Daoy (cell line): ENCODE measurements around the gene SMCO3. TPM values are rescaled to one million over a fixed set of nuclear protein-coding genes. Genes with fewer than 3 reads are reported as not detected.
A peak's percentile ranks its signal among the peaks of the same experiment; 100 is the strongest.

Experiments used
- DNase-seq: peaks from one replicate; pipeline ENCODE4 v3.0.0-alpha.2; 2015; ENCODE audit warnings: low read depth
- total RNA-seq: library from RNA; depleted of rRNA; stranded (reverse); fragments of >200 nt; shearing (Covaris generic); gene quantifications from 2 replicates; pipeline ENCODE4 v1.2.3, GENCODE V29; 2014; rRNA removed

Gene SMCO3
- total RNA-seq: 0.23 TPM in 1 of 2 replicates, not detected in the other

GRCh38 chr12:14814014-14814413 is at the start of gene SMCO3:
SMCO3 (minus strand) TSS chr12:14814182; CDS start chr12:14806680, 7,502 bp downstream.
- DNase-seq: no peak

- no peak for DNase-seq
Measured at GRCh38 chr12:14860490-14860889, 46.5 kb upstream of the SMCO3 start.

GRCh38 chr12:14858513-14858912 is 44.5 kb upstream of the SMCO3 start:
- DNase-seq: no peak

- no peak for DNase-seq
Measured at GRCh38 chr12:14854586-14855183, 40.7 kb upstream of the SMCO3 start.

DNA sequence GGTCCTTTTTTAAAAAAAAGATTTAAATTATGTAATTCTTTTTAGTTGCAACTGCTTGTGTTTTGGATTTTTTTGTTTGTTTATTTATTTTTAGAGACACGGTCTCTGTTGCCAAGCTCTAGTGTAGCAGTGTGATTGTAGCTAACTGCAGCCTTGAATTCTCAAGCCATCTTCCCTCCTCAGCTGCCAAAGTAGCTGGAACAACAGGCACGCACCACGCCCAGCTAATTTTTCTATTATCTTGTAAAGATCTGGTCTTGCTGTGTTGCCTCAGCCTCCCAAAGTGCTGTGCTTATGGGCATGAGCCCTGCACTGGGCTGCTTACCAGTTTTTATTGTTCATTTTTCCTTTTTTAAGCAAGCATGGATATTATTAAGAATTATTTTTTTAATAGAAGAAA is 40.0 kb upstream of the SMCO3 start:
- no peak for DNase-seq

DNA sequence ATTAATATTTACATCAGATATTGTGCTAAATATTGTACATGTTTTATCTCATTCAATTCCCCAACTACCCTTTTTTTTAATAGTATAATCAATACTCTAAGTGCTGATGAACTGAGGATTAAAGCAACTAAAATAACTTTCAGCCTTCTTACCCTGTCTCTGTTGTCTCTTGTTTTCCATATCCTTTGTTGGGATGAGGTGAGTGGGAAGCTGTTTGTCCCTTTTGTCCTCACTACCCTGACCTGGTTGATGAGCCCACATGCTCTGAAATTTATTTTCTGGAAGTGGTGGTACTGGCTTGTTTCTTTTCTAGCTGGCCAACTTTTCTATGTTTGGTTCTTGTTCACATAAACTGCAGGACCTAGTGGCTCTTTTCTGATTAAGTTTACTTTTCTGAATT is 38.9 kb upstream of the SMCO3 start:
- DNase-seq: no peak

DNA sequence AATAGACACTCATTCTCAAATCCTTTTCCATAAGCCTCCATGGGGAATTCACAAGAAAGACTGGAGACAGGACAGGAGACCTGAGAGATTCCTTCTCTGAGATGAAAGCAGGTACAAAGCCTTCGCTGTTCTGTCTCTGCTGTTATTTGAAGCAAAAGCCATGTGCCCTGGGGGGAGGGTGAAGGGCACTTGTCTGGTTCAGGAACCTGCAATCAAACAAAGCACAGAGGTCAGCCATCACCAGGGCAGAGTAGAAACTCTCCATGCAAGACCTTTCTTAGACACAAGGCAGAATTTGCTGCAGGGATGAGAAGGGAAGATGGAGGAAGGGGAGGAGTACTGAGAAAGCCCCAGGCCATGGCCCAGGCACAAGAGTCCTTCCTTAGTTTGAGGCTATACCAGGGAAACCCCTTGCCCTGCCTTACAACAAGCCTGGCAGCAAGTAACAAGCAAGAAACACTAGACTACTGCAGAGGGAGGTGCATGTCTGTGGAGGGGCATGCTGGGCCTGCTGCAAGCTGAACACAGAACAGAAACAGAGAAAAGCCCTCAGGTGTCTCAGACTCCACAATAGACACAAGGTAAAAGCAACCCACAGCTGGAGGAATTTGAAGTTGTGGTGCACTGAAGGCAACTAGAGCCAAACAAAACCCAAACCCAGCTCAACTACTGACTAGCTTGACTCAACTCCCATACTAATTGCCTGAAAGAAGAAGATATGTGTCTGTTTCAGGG is 37.1 kb upstream of the SMCO3 start:
- no peak for DNase-seq

- DNase-seq: peak; percentile 49
Measured at GRCh38 chr12:14849661-14850060, 35.7 kb upstream of the SMCO3 start.

DNA sequence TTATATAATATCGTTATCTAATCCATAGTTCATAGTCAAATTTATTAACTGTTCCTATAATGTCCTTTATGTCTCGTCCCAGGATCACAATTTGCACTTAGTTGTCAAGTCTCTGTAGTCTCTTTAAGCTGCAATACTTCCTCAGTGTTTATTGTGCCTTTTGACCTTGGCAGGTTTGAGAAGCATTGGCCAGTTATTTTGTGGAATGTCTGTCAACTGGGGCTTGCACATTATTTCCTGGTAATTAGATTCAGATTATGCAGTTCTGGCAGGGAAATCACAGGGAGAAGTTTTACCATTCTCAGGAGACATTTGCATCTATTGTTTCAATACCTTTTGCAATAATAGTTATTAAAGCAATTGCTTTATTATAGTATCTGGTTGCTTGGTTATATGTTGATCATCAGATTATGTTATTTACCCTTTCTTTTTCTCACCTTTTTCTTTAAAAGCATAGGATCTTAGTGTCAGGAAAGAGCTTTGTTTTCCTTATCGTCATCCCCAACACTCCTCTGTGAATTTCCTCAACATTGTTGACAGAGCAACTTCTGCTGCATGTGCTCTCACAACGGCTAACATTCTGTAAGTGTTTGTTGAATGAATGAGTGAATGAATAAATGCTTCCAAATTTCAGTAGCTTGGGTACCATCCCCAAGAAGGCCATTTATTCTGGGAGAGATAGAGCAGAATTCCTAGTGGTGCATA is 33.0 kb upstream of the SMCO3 start:
- DNase-seq: no peak

DNA sequence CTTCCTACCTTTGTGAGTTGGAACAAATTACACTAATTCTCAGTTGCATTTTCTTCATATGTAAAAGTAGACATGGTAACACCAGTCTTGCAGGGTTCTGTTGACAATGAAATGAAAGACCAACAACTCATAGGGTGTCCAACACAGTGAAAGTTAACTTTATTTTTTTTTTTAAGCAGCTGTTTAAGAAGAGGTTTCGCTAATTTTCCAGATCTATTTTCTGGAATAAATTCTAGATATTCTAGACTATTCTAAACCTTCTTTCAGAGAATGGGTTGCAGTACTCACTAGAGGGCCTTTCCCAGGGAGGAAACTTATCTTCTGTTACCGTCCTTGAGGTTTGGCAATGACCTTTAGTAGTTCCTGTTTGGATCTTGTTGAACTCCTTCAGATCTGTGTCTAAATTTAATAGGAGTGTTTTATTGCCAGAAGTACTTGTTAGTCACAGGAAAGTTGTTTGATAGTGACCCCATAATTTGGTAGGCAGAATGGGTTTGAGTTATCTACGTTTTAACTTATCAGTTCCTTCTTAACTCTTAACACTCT is 32.1 kb upstream of the SMCO3 start:
- no peak for DNase-seq

DNA sequence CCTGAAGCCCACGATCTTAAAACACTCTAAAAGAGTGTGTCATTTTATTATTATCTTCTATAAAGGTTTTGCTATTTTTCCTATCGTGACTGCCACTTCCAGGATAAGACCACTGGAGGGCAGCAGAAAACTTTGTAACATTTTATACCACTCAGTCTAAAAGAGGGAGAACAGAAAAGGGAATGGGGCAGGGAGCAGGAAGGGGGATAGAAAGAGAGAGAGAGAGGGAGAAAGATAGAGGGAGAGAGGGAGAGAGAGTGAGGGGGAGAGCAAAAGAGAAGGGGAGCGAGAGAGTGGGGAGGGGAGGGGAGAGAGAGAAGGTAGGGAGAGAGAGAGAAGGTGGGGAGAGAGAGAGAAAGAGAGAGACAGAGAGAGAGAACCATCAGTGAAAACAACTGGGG is 31.4 kb upstream of the SMCO3 start:
- DNase-seq: peak; percentile 60

DNA sequence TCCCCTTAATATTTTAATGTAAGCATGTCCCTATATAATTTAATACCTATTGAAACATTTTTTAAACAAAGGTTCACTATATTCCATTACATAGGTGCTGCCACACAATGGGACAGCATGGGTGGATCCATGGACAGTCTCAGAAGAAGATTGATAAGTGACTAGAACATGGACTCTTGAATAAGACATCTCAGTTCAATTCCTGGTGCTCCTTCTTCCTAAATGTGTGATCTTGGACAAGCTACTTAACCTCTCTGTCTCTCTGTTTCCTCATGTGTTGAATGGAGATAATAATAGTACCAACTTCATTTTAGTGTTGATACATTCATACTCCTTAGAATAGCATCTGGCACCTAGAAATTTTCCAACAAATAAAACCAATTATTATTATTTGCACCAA is 30.4 kb upstream of the SMCO3 start:
- no peak for DNase-seq

DNA sequence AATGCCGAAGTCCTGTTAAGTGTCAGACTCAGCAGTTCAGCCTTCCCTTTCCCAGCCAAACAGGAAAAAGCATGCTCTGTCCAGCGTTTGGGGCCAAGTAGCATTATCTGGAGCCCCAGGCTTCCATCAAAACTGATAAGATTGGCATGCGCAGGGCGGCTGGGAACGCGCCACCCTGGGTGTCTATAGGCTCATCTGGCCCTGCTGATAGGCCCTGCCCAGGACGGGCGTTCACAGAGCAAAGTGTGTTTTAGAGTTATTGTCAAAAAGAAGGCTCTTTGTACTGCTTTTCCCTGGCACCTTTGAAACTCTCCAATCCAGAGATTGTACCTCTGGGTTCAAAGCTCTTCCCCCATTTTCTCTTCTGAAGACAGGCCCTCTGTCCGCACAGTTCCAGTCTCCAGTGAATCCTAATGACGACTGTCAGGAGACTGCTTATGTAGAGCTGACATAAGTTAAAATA is 29.5 kb upstream of the SMCO3 start, which contains the start of gene ART4:
Gene ART4 (minus strand): TSS at position 102 of the 463 bp plus-strand sequence. CDS start 413 bp downstream, outside the sequence.
- DNase-seq: no peak

GRCh38 chr12:14842315-14842714 is 28.3 kb upstream of the SMCO3 start:
- no peak for DNase-seq

GRCh38 chr12:14841761-14842160 is 27.8 kb upstream of the SMCO3 start:
- peak; percentile 84 for DNase-seq

- DNase-seq: no peak
Measured at GRCh38 chr12:14840616-14841015, 26.6 kb upstream of the SMCO3 start.

DNA sequence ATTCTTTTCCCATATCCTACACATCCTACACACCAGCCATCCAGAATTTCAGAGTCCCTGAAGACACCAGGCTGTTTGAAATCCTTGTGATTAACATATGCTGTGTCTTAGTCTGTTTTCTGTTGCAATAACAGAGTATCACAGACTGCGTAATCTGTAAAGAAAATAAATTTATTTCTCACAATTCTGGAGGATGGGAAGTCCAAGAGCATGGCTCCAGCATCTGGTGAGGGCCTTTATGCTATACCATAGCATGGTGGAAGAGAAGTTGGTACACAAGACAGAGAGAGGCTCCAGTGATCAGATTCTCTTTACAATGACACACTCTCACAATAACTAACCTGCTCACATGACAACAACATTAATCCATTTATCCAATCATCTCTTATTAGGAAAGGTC is 25.3 kb upstream of the SMCO3 start:
- DNase-seq: no peak

GRCh38 chr12:14836336-14837210 is 22.6 kb upstream of the SMCO3 start:
- DNase-seq: peak; percentile 91

DNA sequence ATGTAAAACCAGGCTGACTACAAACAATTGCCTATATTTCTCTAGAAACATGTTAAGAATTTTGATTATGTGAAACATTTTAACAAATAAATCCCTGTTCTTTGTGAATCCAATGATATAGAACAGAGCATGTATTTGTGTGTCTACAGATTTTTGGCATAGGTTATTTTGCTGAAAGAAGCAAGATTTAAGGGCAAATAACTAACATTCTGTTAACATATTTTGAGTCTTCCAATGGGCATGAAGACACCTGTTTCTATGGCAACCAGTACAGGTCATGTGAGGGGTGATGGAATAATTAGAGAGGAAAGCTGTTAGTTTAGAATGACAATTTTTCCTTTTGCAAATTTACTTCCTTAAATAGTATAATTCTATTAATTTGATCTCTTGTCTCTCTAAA is 20.5 kb upstream of the SMCO3 start:
- no peak for DNase-seq

DNA sequence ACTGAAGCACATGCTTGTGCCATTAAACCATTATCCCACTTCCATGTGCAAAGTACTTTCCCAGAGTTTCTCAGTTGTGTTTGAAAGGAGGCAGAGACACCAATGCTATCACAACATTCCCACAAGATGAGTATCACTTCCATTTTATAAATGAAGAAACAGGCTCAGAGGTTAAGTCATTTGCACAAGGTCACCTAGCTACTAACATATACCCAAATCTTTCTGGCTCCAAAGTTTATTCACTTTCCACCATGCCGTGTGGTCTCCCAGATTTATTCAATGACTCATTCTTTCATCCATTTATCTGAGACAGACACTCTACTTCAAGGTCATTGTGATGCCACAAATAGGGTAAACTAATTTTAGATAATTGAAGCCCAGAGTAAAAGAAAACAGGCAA is 20.0 kb upstream of the SMCO3 start:
- DNase-seq: peak; percentile 71

GRCh38 chr12:14833336-14833735 is 19.4 kb upstream of the SMCO3 start:
- no peak for DNase-seq
